ENCODE data around the gene RRAGD.

The RRAGD gene

GRCh38 chr6:89328976-89329375 is 83.1 kb downstream of the RRAGD start:
- DNase-seq, result no peak

DNA sequence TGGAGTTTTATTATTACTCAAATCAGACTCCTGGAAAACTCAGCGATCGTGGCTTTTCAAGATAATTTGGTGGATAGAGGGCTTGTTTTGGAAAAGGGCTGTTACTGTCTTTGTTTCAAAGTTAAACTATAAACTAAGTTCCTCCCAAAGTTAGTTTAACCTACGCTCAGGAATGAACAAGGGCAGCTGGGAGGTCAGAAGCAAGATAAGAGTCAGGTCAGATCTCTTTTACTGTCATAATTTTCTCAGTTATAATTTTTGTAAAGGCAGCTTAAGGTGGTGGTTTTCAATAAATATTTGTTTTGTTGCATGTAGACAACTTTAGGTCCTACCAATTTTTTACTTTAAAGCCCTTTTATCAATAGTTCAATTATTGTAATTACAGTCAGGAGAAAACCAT is 87.8 kb downstream of the RRAGD start:
- no peak for DNase-seq

- DNase-seq, result no peak
Observed at GRCh38 chr6:89323511-89323971, 88.5 kb downstream of the RRAGD start.

DNA sequence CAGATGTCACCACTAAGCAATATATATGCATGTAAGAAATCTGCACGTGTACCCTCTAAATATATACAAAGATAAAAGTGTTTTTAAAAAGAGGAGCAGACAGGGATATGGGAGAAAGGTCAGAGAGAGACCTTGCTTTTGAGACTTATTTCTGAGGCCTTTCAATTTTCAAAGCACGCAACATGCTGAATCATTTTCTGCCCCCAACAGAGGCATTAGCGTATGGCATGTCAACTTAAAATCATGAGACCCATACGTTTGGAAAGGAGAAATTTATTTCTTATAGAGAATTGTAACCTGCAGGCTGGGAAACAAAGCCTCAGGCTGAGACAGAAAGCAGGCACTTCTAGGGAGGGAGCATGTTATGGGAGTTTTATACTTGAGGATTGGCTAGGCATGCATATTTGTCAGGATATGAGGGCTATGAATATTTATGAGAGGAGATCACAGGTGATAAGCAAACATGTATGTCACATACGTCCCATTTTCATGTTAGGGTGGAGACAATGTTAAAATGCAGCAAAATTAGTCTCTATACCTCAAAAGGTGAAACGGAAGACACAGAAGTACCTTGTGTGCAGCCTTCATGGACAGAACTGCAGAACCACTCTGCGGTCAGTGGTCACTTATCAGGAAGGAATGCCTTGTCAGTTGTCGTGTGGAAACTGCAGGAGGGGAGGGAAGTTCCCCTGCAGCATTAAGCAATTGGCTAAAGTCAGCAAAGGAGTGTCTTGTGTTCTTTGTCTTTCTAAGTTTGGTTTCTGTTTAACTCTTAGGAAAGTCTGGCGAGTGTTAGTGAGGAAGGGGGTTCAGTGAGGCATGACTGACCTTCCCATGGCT is 90.7 kb downstream of the RRAGD start:
- DNase-seq, result no peak

GRCh38 chr6:89320012-89320559 is 92.0 kb downstream of the RRAGD start:
- DNase-seq, result no peak

GRCh38 chr6:89317067-89317466 is 95.0 kb downstream of the RRAGD start:
- no peak for DNase-seq

DNA sequence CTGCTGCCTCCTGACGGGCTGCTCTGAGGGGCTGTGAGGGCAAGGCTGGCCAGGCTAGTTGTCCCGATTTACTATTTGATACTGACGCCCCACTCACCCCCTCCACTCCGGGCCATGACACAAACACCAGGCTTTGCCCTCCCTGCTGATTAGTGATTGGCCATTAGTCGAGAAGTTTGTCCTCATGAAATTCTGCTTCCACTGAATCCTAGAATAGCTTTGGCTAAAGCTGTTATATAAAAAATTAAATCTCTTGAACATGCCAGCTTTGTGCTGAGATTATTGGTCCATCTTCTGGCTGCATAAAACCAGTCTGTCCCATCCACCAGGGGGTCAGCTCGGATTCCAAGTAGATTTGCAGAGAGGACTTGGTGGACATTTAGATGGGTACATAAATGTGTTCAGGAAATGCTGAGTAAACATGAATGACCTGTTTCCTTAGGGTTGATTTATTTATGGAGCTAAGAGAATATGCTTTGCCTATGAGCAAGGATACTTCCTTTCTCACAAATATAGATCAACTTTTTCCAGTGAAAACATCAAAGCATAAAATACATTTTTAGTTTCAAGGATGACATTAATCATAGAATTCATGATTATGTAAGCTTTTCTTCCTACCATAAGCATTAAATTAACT is 96.7 kb downstream of the RRAGD start, which contains the start of gene GABRR2:
GABRR2 (minus strand) TSS at position 51 of the 637 bp plus-strand sequence. CDS start 134 bp downstream, outside the sequence.
- no peak for DNase-seq

DNA sequence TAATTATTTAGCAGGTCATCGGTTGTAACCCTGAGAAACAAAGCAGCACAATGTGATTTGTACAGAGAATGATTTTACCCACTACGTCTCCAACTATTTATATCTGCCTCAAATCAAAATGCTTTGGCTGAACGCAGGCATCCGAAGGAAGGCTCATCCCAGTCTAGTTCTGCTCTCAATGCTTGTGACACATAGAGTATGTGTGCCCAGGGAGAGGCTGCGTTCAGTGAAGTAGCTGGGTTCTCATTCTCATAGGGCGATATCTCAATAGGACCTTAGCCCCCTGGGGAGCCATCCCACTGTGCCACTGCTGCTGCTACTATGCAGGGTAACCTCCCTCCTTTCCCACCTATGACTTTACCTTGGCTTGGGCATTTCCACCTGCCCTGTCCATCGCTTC is 97.4 kb downstream of the RRAGD start:
- DNase-seq, result no peak

Data from NCI-H1048 (cell line).